GM18505 (cell line): ENCODE data around the gene ZNF100.
"Not testable (repeated sequence)": the region's sequence is repeated elsewhere in the genome, so short reads cannot be mapped to it uniquely, and the experiment has no call there.

Experiments used
- ATAC-seq: cut with Tn5 transposase; IDR thresholded peaks from one replicate; pipeline ENCODE4 v1.9.1; 2021; ENCODE audit not compliant: unreplicated experiment
- POLR2A ChIP-seq: IDR thresholded peaks from 4 replicates; pipeline ENCODE4 v1.6.1; 2011; ENCODE audit warnings: borderline replicate concordance; ENCODE audit not compliant: insufficient read depth, insufficient read length; ENCODE audit errors: extremely low read depth

Gene ZNF100

GRCh38 chr19:21691661-21692060 lies 75.7 kb downstream of the ZNF100 start:
- TF ChIP-seq POLR2A = no peak
- ATAC-seq = no peak

GRCh38 chr19:21688464-21688863 lies 78.9 kb downstream of the ZNF100 start:
- TF ChIP-seq POLR2A = no peak
- ATAC-seq = no peak

- ATAC-seq = no peak
- TF ChIP-seq POLR2A = no peak
Measured at GRCh38 chr19:21680671-21681070, 86.7 kb downstream of the ZNF100 start.

GRCh38 chr19:21680026-21680425 lies 87.4 kb downstream of the ZNF100 start:
- TF ChIP-seq POLR2A = no peak
- no peak for ATAC-seq

GRCh38 chr19:21677696-21678418 lies 89.5 kb downstream of the ZNF100 start:
- TF ChIP-seq POLR2A = no peak
- ATAC-seq = no peak

GRCh38 chr19:21674454-21674853 lies 92.9 kb downstream of the ZNF100 start:
- TF ChIP-seq POLR2A = no peak
- ATAC-seq = no peak

GRCh38 chr19:21673479-21673878 lies 93.9 kb downstream of the ZNF100 start:
- ATAC-seq = not testable (repeated sequence)
